Endothelial cell of umbilical vein (primary cell): Measurements from ENCODE around the gene SH3GL3. TPM values are rescaled to one million over a fixed set of nuclear protein-coding genes. Genes with fewer than 3 reads are reported as not detected.

Source experiments
- BruUV-seq: library from RNA; stranded (reverse); fragments of 400-500 nt; replicated peaks from 2 replicates; lab custom pipeline; 2021; lab: Mats Ljungman, UMichigan
- CTCF ChIA-PET: fragments of 300-600, 350-600 bp; sonication (Branson Sonifier 250); formaldehyde crosslinking; loops from one replicate; lab custom pipeline; 2021; ENCODE audit warnings: antibody characterized with exemption, inconsistent platforms; lab: Charles Lee
- POLR2A ChIA-PET: fragments of 300-600, 350-600 bp; sonication (Branson Sonifier 250); formaldehyde crosslinking; loops from one replicate; lab custom pipeline; 2021; ENCODE audit warnings: antibody characterized with exemption, inconsistent platforms; lab: Charles Lee
- DNase-seq: peaks from one replicate; pipeline ENCODE4 v3.0.0-alpha.2; 2011; ENCODE audit warnings: low read depth, low spot score
- FAIRE-seq: peaks from 2 replicates; lab custom pipeline; 2011; peaks lifted over from hg19 to GRCh38; lab: Jason Lieb, UNC
- H2AFZ ChIP-seq: 2 replicates; pipeline ENCODE4 v1.6.0; 2012; ENCODE audit warnings: low read depth, low read length, control low read depth, inconsistent platforms
- H3K27ac ChIP-seq: 2 replicates; pipeline ENCODE4 v1.5.1; 2011; ENCODE audit warnings: low read depth, mild to moderate bottlenecking, control low read depth, low read length, moderate library complexity; ENCODE audit not compliant: insufficient read depth
- H3K27me3 ChIP-seq, 2 experiments: 2 replicates each; pipeline versions ENCODE4 v1.6.0 to v1.6.1; 2011; ENCODE audit warnings: low read length in 2 of 2, mixed read lengths in 1 of 2; ENCODE audit not compliant: control insufficient read depth in 2 of 2, insufficient read depth in 2 of 2
- H3K36me3 ChIP-seq, 2 experiments: 2 replicates in 1 of 2; 3 replicates in 1 of 2; pipeline ENCODE4 v1.5.1; 2011; ENCODE audit warnings: low read length in 2 of 2, mild to moderate bottlenecking in 1 of 2, moderate library complexity in 1 of 2; ENCODE audit not compliant: control insufficient read depth in 2 of 2, insufficient read depth in 2 of 2; ENCODE audit errors: extremely low read depth in 1 of 2
- H3K4me1 ChIP-seq: 3 replicates; pipeline ENCODE4 v1.5.1; 2011; ENCODE audit warnings: mild to moderate bottlenecking, low read length; ENCODE audit not compliant: control insufficient read depth, insufficient read depth; ENCODE audit errors: extremely low read depth
- H3K4me2 ChIP-seq: 2 replicates; pipeline ENCODE4 v1.6.1; 2011; ENCODE audit warnings: low read length, control low read depth, mixed read lengths; ENCODE audit not compliant: insufficient read depth
- H3K4me3 ChIP-seq, 3 experiments: fragments of 200-600 bp in 1 of 3; sonication (generic), shearing (Covaris generic) in 1 of 3; replicated peaks in 1 of 3; 2 replicates each; pipeline ENCODE4 v1.5.1; 2011 to 2016; ENCODE audit warnings: control low read depth in 3 of 3, low read length in 3 of 3, mild to moderate bottlenecking in 2 of 3, inconsistent platforms in 1 of 3, low read depth in 1 of 3, moderate library complexity in 1 of 3; ENCODE audit not compliant: insufficient read depth in 1 of 3
- H3K79me2 ChIP-seq: 2 replicates; pipeline ENCODE4 v1.6.0; 2012; ENCODE audit warnings: low read length, inconsistent platforms; ENCODE audit not compliant: control insufficient read depth, insufficient read depth
- H3K9ac ChIP-seq: replicated peaks from 2 replicates; pipeline ENCODE3; 2011; ENCODE audit warnings: low read length, control low read depth; ENCODE audit not compliant: insufficient read depth; ENCODE audit errors: extremely low read depth
- H3K9me1 ChIP-seq: replicated peaks from 3 replicates; pipeline ENCODE4 v1.6.0; 2011; ENCODE audit warnings: mild to moderate bottlenecking, low read length; ENCODE audit not compliant: control insufficient read depth, insufficient read depth; ENCODE audit errors: extremely low read depth
- H3K9me3 ChIP-seq: replicated peaks from 2 replicates; pipeline ENCODE4 v1.5.1; 2012; ENCODE audit warnings: low read length, inconsistent platforms; ENCODE audit not compliant: control insufficient read depth, insufficient read depth
- H4K20me1 ChIP-seq: replicated peaks from 2 replicates; pipeline ENCODE3; 2011; ENCODE audit warnings: mild to moderate bottlenecking, low read length; ENCODE audit not compliant: control insufficient read depth, insufficient read depth; ENCODE audit errors: extremely low read depth
- EZH2 ChIP-seq: IDR thresholded peaks from 2 replicates; pipeline ENCODE4 v1.6.1; 2012; ENCODE audit warnings: borderline replicate concordance, low read depth, mild to moderate bottlenecking, moderate library complexity, low read length, inconsistent platforms; ENCODE audit not compliant: severe bottlenecking
- FOS ChIP-seq: IDR thresholded peaks from 2 replicates; pipeline ENCODE4 v1.6.1; 2011; ENCODE audit warnings: mild to moderate bottlenecking, low read length, moderate library complexity, borderline replicate concordance; ENCODE audit not compliant: insufficient read depth
- GATA2 ChIP-seq: IDR thresholded peaks from 2 replicates; pipeline ENCODE4 v1.7.0; 2011; ENCODE audit warnings: low read depth, mild to moderate bottlenecking, moderate library complexity, mixed read lengths, low read length; ENCODE audit not compliant: insufficient read length, insufficient read depth
- JUN ChIP-seq: IDR thresholded peaks from 2 replicates; pipeline ENCODE4 v1.6.1; 2011; ENCODE audit warnings: borderline replicate concordance, low read depth; ENCODE audit not compliant: insufficient read length, insufficient read depth
- MYC ChIP-seq: IDR thresholded peaks from one replicate; pipeline ENCODE4 v1.6.1; 2011; ENCODE audit warnings: mild to moderate bottlenecking, low read depth, low read length
- POLR2A ChIP-seq: IDR thresholded peaks from 2 replicates; pipeline ENCODE4 v1.6.1; 2012; ENCODE audit warnings: low read depth, mild to moderate bottlenecking, control low read depth, low read length
- POLR2AphosphoS5 ChIP-seq: IDR thresholded peaks from 2 replicates; pipeline ENCODE4 v1.6.1; 2012; ENCODE audit warnings: low read depth, mild to moderate bottlenecking, control low read depth, low read length, moderate library complexity; ENCODE audit not compliant: insufficient read depth
- dilution Hi-C: fragments of 300-500 bp; cut with MboI; formaldehyde crosslinking; loops from one replicate; pipeline ENCODE4 v1.15.0; 2019; ENCODE audit warnings: low sequenced_read_pairs; ENCODE audit not compliant: extremely low pct_ligation_motif_present
- intact Hi-C: fragments of 100-400 bp; cut with micrococcal nuclease; formaldehyde crosslinking; loops from one replicate; pipeline ENCODE4 v1.10.0; 2022
- polyA plus RNA-seq, 4 experiments: library from polyadenylated mRNA; depleted of rRNA in 3 of 4; stranded (reverse) in 3 of 4; unstranded in 1 of 4; fragments of >200 nt; gene quantifications; 2 replicates each; pipeline versions ENCODE4 v1.2.1 to v1.2.3, GENCODE V29; 2011 to 2012; ENCODE audit warnings: missing spikeins in 1 of 4
- total RNA-seq: library from RNA; stranded (reverse); gene quantifications from 2 replicates; pipeline ENCODE4 v1.2.3, GENCODE V29; 2021
- TF ChIP-seq, protein P1 (sequence below): IDR thresholded peaks from 2 replicates; pipeline ENCODE4 v1.6.1; 2011; ENCODE audit not compliant: insufficient read depth, insufficient read length
- TF ChIP-seq, protein P2 (sequence below), 2 donors: IDR thresholded peaks; 1 replicate in 1 of 2; 2 replicates in 1 of 2; pipeline ENCODE4 v1.5.1; 2011; ENCODE audit warnings: low read length in 2 of 2, mild to moderate bottlenecking in 2 of 2, moderate library complexity in 2 of 2, control low read depth in 1 of 2, inconsistent platforms in 1 of 2, low read depth in 1 of 2; ENCODE audit not compliant: insufficient read depth in 1 of 2; ENCODE audit errors: extremely low read depth in 1 of 2

Gene SH3GL3
- total and polyA plus RNA-seq, 2 donors (not counting 3 experiments of a cell fraction or from before 2014, with no cell fraction given), result not detected

DNA sequence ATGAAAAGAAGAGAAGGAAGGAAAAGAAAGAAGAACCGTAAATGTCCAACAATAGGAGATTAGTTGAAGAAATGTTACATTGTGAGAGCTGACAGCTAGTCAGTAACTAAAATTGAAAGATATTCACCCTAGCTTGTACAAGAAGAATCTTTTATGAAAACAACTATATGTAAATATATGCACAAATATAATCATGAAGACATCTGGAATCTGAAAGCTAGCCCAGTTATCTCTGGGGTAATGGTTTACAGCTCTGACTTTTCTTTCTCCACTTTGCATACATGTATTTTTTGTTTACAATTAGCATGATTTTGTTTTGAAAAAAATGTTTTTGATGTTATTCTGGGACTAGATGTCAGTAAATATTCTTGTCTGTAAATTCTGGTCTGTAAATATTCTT lies 169.7 kb downstream of the SH3GL3 start:
- H3K9me1 ChIP-seq, result no peaks in the 10 kb centered on the region
- H3K9me3 ChIP-seq, result no peaks in the 10 kb centered on the region
- no peaks in the 10 kb centered on the region for H3K4me1 ChIP-seq
- no peak overlapping the region for H3K27ac ChIP-seq
- H3K4me2 ChIP-seq, result no peak overlapping the region
- FAIRE-seq (no peak), DNase-seq (no peak)
- ChIA-PET POLR2A (no interaction called here), CTCF (no interaction called here)
- TF ChIP-seq EZH2, result no peak
- no peak for TF ChIP-seq MYC
- TF ChIP-seq POLR2A, result no peak
- no peak for TF ChIP-seq FOS
- TF ChIP-seq, protein P1, sequence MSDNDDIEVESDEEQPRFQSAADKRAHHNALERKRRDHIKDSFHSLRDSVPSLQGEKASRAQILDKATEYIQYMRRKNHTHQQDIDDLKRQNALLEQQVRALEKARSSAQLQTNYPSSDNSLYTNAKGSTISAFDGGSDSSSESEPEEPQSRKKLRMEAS, result no peak
- TF ChIP-seq, protein P2, sequence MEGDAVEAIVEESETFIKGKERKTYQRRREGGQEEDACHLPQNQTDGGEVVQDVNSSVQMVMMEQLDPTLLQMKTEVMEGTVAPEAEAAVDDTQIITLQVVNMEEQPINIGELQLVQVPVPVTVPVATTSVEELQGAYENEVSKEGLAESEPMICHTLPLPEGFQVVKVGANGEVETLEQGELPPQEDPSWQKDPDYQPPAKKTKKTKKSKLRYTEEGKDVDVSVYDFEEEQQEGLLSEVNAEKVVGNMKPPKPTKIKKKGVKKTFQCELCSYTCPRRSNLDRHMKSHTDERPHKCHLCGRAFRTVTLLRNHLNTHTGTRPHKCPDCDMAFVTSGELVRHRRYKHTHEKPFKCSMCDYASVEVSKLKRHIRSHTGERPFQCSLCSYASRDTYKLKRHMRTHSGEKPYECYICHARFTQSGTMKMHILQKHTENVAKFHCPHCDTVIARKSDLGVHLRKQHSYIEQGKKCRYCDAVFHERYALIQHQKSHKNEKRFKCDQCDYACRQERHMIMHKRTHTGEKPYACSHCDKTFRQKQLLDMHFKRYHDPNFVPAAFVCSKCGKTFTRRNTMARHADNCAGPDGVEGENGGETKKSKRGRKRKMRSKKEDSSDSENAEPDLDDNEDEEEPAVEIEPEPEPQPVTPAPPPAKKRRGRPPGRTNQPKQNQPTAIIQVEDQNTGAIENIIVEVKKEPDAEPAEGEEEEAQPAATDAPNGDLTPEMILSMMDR (IDR thresholded peaks at IDR 0.05; ENCODE audit: extremely low read depth in 1 of 2, insufficient read depth in 1 of 2, low read depth in 1 of 2, low read length in 2 of 2), result no peak
- no peak for TF ChIP-seq GATA2
- TF ChIP-seq POLR2AphosphoS5, result no peak
- no peak for TF ChIP-seq JUN
- dilution Hi-C loops, result no loop called here
- H4K20me1 ChIP-seq, result no peaks in the 10 kb centered on the region
- intact Hi-C loops, result no loop called here
- H2AFZ ChIP-seq, result no peak overlapping the region
- H3K79me2 ChIP-seq, result no peaks in the 10 kb centered on the region
- no peak overlapping the region for H3K9ac ChIP-seq
- no peak overlapping the region for H3K4me3 ChIP-seq
- H3K27me3 ChIP-seq, result no peaks in the 10 kb centered on the region
- BruUV-seq, result no TSS peak
- no peaks in the 10 kb centered on the region for H3K36me3 ChIP-seq
